GM12873 (cell line): ENCODE measurements around the gene LRG1.

Experiments
- TF ChIP-seq, protein P1 (sequence below): IDR thresholded peaks from 2 replicates; pipeline ENCODE4 v1.5.1; 2012; ENCODE audit warnings: low read depth, mild to moderate bottlenecking, moderate library complexity, low read length, control low read depth; ENCODE audit not compliant: insufficient read depth; ENCODE audit errors: missing control alignments

The LRG1 gene

DNA sequence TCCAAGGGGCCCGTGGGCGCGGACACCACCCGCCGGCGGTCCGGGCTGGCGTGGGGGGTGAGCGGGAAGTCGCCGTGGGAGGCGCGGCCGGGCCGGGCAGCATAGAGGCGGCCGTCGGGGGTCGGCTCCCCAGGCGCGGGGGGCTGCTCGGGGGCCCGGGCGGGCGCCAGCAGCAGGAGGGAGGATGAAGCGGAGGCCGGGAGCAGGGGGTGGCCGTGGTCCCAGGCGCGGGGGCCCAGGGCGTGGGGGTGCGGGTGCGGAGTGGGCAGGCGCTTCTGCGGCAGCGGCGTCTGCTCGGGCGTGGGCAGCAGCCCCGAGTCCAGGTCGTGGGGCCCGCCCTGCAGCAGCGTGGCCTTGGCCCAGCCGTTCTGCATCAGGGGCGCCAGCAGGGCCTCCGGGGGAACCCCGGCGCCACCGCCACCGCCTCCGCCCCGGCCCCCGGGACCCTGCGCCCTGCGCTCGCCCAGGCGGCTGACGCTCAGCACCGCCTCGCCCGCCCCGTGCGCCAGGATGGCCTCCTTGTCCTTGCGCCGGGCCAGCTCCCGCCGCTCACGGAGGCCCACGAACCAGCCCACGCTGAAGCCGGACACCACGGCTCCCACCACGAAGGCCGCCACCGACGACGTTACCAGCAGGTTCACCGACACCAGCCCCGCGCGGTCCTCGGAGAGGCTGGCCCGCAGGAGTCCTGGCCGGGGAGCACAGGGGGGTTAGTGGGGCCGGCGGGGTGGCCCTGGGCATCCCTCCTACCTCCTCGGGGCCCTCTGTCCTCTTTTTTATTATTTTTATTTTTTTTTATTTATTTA lies 4.2 kb upstream of the LRG1 start:
- TF ChIP-seq, protein P1, sequence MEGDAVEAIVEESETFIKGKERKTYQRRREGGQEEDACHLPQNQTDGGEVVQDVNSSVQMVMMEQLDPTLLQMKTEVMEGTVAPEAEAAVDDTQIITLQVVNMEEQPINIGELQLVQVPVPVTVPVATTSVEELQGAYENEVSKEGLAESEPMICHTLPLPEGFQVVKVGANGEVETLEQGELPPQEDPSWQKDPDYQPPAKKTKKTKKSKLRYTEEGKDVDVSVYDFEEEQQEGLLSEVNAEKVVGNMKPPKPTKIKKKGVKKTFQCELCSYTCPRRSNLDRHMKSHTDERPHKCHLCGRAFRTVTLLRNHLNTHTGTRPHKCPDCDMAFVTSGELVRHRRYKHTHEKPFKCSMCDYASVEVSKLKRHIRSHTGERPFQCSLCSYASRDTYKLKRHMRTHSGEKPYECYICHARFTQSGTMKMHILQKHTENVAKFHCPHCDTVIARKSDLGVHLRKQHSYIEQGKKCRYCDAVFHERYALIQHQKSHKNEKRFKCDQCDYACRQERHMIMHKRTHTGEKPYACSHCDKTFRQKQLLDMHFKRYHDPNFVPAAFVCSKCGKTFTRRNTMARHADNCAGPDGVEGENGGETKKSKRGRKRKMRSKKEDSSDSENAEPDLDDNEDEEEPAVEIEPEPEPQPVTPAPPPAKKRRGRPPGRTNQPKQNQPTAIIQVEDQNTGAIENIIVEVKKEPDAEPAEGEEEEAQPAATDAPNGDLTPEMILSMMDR = no peak

DNA sequence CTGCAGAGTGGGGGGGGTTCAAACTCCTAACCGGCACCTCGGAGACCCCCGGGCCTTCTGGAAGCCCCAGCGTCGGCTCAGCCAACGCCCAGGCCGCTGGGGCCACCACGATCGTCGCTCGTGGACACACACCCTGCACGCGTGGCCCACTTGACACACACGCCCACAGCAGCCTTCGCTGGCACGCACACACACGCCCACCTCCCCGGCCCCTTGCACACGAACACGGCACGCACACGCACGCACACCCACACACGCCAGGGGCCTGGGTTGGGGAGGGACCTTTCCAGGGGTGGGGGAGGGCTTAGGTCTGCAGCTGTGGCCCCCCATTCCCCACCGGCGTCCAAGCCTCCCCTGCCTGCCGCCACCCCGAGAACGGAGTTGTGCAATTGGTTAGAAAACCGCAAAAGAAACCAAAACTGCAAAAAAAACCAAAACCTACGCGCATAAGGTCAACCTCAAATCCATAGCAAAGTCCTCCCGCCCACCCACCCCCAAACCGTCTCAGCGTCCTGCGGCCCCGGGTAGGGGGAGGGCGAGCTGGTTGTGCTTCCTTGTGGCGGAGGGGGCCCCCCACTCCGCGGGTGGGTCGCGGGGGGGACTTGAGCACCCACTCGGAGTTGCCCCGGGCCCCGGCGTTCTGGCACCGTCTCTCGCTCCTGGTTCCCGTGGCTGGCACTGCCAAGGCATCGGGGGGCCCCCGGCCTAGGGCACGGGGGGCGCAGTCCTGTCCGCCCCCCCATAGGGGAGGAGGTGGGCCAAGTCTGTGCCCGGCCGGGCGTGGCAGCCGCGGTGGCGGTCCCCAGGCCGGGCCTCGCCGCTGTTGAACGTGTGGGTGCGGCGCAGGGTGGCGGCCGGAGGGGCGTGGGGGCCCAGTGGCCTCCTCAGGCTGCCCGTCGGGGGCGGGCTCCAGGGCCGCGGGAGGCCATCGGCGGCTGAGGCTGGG lies 3.3 kb upstream of the LRG1 start:
- TF ChIP-seq, protein P1 = no peak

DNA sequence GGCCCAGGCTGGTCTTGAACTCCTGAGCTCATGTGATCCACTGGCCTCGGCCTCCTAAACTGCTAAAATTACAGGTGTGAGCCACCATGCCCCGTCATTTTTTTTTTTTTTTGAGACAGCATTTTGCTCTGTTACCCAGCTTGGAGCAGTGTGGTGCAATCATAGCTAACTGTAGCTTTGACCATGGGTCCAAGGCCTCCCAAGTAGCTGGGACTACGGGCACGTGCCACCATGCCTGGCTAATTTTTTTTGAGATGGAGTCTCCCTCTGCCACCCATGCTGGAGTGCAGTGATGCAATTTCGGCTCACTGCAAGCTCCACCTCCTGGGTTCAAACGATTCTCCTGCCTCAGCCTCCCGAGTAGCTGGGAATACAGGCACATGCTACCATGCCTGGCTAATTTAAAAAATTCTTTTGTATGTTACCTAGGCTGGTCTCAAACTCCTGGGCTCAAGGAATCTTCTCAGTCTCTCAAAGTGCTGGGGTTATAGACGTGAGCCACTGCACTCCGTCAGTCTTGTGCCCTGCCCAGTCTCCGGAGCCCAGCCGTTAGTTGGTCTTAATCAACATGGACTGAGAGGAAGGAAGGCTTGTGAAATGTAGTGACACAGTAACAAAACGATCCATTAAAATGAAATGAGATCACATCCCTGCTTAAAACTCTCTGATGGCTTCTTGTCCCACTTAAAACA lies 1.4 kb upstream of the LRG1 start:
- TF ChIP-seq, protein P1 = no peak

DNA sequence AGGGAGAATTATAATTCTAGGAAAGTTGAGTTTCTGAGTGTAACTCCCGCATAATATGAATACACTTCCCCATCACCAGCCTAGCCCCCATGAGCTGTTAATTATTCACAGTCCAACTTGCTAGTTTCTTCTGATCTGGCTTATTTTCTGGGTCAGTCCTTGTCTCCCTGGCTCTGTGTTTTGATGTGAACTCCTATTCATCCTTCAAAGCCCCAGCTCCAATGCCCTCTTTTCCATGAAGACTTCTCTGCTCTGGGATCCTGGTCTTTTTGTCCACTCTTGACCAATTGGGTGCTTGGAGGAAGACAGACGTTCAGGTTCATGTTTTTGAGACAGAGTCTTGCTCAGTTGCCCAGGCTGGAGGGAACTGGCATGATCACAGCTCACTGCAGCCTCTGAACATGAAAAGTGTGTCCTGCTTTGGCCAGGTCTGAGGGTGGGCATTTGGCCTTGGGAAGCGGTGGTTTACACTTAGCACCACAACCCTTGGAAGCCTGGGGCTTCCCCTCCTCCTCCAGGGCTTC lies 605 bp downstream of the LRG1 start:
- TF ChIP-seq, protein P1 = no peak

DNA sequence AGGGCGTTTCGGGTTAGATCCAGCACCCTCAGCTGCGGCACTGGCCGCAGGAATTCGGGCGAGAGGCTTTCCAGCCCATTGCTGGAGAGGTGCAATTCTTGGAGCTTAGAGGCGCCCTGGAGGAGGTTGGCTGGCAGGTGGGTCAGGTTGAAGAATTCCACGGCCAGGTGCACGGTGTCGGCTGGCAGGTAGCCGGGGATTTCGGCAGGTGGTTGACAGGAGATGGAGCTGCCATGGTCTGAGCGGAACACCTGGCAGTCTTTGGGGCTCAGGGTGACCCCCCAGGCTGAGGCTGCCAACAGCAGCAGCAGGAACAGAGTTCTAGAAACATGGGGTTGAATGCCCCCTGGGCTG lies 1.3 kb downstream of the LRG1 start:
- TF ChIP-seq, protein P1 = no peak

DNA sequence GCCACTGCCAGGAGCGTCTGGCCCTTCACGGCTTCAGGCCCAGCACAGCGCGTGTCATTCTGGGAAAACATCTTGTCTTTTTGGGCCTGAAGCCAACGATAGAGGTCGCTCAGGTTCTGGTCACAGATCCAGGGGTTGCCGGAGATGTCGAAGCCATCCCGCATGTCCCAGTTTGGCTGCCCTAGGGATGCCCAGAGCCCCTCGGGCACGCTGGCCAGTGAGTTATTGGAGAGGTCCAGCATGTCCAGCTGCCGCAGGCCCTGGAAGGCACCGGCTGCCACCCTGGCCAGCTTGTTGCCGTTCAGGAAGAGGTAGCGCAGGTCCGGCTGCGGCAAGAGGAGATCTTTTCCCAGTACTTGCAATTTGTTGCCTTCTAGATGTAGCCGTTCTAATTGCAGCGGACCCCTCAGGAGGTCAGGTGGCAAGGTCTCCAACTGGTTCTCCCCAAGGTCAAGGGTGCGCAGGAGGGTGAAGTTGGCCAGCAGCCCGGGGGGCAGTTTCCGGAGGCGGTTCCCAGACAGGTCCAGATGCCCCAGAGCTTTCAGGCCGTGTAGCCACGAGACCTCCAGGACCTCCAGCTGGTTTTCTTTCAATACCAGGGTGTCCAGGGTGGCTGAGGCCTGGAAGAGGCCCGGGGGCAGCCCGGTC lies 1.8 kb downstream of the LRG1 start:
- TF ChIP-seq, protein P1 = no peak
